ENCODE data around the gene KDF1.

KDF1 gene, protein sequence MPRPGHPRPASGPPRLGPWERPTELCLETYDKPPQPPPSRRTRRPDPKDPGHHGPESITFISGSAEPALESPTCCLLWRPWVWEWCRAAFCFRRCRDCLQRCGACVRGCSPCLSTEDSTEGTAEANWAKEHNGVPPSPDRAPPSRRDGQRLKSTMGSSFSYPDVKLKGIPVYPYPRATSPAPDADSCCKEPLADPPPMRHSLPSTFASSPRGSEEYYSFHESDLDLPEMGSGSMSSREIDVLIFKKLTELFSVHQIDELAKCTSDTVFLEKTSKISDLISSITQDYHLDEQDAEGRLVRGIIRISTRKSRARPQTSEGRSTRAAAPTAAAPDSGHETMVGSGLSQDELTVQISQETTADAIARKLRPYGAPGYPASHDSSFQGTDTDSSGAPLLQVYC

DNA sequence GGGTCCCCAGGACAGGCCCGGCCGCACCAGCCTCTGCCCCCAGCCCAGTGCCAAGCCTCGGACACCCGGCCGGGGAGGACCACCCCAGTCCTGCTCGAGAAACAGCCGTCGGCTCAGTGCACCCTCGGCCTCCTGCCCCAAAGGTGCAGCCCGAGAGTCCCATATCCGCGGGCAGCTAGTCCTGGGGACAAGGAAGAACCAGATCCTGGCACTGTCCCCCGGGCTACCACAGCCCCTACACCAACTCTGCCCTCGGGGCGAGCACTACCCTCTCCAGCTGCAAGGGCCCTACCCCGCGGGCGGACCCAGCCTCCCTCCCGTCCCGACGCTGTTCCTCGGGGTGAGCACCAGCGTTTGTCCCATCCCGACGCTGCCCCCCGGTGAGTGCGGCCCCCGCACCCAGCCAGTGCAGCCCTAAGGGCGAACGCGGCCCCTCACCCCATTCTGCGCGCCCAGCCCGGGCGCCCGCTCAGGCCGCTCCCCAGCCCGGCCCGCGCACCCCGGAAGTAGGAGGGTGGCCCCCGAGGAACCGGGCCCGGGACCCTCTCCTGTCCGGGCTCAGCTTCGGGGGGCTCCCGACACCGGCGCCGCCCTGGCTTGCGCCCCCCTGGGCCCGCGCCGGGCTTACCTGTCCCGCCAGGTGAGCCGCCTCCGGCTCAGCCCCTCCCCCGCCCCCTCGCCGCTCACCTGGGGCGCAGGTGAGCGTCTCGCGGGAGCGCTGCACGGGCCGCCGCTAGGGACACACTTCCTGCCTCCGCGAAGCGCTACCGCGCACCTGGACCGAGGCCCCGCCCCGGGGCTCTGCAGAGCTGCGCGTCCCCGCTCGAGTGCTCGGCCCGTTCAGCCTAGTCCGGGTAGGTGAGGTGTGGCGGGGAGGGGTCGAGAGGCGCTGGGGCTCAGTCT lies at the start of gene KDF1:
TSS of gene KDF1 (minus strand) at position 747 of the 903 bp plus-strand sequence. CDS start 8,088 bp downstream, outside the sequence.
- DNase-seq: no peak

DNA sequence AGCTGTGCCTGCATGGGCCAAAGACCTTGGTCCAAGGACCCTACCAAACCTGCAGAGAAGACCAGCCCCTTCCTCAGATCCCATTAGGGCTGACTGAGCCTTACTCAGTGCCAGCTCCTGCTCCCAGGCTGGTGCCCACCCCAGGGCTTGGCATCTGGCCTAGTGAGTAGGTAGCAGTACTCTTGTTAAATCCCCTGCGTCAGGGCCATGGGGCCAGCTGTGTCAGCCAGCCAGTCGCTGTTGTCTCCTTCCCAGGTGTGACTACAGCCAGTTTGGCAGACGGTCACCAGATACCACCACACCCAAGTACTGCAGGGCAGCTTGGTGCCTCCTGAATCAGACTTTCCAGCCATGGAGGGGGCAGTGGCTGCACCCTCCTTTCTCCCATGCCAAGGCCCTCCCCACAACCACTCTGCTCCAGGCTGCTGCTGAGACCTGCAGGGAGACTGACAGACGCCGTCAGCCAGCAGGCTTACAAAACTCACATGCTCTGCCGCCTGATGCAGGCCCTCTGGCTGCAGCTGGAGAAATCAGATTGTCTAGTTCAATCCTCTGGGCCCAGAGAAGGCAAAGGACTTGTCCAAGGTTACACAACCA lies 49.4 kb upstream of the KDF1 start:
- DNase-seq: no peak

DNA sequence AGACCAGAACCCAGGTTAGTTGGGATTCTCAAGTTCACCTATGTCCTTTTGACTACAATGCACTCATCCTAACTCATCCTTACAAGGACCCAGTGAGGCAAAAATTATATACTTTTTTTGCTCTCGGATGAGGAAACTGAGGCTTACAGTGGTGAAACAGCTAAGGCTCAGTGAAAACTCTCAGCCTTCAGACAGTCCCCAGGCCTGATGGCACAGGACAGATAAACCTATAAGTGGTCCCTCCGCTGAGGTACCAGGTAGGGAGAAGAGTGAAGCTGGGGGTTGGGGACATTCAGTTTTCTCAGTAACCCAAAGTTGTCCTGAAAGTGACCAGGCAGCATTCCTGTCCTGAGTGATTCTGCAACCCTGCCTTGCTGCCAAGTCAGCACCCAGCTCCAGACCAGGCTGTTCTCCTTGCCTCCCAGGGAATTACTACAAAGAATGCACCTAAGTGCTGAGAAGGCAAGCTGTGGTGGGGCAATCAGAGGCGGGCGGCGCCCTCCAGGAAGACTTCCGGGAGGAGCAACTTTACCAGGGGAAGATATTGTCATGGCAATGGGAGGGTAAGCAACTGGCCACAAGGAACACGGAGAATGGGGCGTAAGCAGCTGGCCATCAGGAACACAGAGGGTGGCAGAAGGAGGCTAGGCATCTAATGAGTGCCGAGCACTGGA lies 47.8 kb upstream of the KDF1 start:
- DNase-seq: no peak

DNA sequence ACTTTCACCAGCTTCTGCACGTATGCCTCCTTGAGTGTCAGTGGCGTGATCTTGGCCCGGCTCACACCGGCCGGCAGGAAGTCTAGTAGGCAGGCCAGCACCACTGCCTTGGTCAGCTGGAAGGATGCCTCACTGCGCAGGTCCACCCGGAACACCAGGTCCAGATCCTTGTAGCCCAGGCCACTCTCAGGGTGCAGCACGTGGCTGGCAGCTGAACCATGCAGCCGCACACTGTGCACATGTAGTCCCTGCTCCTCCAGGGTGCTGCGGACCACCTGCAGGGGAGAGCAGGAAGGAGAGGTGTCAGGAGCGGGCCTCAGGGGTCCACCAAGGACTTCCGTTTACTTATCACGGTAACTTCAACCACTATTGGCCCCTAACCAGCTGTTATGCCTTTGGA lies 46.4 kb upstream of the KDF1 start:
- DNase-seq: no peak

DNA sequence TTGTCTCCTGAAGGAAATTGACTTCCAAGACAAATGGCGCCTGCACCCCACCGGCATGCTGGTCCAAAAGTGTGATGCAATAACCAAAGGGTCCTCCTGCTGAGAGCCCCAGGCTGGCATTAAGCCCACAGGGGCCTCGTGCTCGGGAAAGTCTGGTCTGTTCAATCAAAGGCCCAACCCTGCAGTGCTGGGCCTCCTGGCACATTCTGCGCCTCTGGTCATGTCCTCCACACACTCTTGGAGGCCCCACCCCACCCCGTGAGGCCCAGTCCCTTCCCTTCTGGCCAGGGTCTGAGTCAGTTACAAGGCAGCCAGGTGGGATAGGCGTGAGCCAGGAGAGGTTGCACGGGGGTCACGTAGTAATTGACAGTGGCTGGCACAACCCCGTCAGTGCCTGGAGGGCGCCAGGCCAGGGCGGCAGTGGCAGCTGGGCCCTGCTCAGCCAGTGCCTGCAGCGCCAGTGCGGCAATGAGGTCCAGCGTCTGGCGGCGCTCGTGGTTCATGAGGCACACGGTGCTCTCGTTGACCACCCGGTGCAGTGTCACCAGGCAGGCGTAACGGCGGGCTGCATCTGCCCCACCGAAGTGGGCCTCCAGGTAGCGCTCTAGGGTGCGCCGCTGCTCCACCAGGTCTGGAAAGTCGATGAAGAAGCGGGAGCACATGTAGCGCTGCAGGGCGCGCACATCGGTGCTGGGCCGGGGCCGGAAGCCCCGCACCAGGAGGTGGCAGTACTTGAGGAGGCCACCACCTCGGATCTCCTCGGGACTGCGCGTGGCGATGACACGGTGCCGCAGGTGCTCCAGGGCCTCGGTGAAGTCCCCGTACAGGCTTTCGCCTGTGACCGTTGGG lies 45.6 kb upstream of the KDF1 start:
- no peak for DNase-seq

DNA sequence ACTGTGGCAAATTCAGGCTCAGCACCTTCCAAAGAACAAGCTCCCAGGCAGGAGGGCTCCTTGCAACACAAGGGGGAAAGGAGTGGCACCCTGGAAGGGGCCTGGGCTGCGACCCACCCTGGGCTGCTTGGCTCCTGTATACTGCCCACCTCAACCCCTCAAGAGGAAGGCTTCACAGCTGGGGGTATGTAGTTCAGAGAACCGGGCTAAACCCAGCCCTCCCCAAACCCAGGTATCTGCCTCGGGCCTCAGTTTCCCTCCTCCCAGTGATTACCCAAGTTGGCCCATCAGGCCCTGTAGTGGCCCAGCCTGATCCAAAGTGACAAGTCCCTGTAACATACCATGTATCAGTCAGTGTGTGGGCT lies 44.9 kb upstream of the KDF1 start:
- DNase-seq: no peak

DNA sequence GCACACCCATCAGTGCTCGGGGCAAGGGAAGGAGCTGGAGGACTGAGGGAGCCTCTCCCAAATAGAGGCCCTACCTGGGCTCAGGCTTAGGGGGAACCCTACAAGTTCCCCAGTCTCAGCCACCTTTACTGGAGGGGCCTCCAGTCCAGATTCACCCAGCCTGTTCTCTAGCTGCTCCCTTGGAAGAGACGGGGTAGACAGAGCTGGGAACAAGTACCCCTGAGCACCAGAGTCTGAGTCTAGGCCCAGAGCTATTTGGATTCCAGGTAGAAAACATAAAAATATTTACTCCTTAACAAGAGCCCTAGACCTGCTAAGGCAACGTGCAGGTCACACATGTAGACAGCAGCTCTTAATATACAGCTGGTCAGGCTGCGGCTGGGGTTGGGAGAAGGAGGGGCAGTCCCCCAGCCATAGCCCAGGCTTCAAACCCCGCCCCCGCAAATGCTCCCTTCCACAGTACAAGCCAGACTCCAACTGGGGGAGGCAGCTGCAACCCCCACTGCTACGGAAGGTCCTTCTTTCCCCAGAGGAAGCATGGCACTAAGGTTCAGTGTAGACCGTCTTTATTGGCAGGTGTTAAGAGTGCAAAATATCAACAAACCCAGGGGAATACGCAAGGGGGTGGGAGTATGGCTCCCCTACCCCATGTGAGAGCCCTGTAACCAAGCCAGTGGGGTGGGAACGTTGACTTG lies 44.4 kb upstream of the KDF1 start:
- no peak for DNase-seq

DNA sequence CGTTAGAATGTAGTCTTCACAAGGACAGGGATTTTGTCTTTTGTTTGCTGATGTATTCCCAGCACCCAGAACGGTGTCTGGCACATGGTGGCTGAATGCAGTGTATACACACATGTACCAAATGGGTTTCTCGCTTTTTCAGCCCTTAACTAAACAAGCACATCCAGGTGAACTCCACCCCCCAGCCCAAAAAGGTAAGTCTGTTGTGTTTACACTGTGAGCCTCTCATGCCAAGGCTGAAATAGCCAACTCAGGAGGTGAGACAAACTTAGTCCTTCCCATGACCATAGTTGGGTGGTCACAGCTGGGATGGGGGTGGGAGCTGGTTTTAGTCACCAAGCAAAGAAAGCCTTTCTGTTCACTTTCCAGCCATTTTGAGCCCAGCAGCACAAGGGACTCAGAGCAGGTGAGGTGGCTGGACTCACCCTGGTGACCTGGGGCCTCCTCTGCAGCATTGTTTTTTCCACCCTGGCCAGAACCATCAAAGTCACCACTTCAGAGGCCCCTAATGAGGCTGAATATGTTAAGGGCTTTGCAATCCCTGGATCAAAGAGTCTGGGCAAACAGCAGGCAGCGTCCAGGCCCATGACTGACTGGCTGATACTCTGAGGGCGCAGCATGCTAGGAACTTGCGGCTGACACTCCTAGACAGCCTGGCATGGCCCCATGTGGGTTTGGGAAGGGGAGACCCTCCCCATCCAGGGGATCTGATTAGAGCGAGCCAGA lies 43.6 kb upstream of the KDF1 start:
- no peak for DNase-seq

DNA sequence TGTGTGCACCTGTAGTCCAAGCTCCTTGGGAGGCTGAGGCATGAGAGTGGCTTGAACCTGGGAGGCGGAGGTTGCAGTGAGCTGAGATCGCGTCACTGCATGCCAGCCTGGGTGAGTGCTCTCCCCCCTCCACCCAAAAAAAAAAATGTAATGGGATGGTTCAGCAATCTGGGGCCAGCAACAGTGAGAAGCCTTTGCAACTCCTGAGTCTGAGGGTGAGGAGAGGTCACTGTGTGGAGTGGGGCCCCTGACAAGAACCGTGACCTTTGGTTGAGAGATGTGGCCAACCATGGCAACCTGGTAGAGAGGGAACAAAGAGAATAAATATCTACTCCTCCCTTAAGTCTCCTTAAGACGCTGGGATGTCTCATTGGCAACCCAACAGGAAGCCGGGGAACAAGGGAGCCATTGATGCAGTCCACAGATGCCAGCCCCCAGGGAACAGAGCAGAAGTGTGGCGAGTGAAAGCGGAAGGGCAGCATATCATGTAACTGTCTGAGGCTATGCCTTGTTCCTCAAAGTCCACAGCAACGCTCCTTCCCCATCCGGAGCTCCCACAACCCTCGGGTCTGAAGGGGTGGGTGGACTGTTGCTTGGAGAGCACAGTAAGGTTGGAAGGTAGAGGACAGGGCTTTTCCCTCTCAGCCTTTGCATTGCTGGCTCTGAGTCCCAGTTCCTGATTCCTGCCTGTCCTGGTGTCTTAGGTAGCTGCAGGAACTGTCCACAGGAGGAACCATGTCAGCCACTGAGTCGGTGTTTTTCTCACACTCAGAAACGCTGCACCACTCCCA lies 41.5 kb upstream of the KDF1 start:
- DNase-seq: peak; percentile 47 to 50

DNA sequence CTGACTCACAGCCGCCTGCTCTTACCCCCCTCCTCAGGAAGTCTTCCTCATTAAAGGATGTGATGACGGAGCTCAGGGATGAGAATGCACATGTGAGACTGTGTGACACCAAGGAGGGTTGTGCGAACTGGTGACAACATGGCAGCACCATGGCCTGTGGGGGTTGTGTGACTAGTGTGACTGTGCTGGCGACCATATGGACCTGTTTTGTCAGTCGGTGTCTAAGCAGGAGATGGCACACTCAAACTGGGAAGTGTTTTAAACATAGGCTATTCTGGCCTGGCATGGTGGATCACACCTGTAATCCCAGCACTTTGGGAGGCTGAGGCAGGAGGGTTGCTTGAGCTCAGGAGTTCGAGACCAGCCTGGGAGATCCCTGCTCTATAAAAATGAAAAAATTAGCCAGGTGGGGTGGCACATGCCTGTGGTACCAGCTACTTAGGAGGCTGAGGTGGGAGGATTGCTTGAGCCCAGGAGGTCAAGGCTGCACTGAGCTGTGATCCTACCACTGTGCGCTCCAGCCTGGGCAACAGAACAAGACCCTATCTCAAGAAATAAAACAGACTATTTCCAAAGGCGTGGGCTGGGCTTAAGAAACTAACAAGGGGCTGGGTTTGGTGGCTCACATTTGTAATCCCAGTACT lies 40.7 kb upstream of the KDF1 start:
- no peak for DNase-seq

DNA sequence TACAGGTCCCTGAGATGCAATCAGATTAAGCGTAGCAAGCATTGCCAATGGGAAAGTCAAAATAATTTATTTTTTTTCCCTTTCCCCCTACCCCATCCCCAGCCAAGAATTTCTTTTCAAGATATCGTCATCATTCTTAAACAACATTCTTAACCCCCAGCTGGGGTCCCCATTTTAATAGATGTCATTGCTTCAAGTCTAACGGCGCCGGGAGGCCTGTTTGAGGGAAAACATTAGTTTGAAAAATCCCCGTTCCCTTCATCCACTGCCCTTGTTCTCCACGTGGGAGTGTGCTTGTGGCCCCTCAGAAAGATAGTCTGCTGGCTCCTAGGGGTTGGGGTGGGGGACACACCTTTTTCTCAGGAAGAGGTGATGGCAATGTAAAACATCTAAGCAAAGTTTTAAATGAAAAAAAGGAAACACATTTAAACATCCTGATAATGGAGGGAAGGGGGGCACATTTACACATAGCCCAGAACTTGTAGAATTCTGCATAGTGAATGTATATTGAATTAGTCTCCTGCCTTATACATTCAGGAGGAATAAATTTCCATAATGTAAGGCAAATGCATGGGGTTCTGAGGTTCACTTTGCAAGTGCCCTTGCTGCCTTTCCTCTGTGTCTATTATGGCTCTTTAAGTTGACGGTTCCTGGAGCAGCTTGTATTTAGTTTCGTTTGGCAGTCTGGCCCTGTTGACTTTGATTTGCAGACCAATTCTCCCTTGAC lies 40.0 kb upstream of the KDF1 start:
- no peak for DNase-seq

DNA sequence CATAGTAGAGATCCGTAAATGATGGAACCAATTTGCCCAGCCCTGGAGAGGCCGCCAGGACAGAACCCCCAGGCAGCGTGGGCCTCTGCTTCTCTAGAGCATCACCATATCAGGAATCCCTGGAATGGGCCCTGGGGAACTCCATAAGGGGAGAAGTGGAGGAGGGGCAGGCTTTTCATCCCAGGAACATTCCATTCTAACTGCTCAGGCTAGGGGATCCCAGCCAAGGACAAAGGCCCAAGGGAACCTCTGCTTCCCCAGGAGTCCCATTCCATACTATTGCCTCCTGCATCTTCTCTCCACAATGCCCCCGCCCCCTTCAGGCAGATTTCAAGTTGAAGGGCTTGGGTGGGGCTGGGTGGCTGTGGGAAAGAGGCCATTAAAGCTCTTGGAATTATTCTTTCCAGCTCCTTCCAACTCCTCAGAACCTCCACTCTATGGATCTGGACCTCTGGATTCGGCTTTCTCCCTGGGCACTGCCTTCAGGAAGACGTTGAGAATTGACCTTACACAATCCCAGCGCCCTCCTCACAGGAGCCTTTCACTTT lies 39.2 kb upstream of the KDF1 start:
- DNase-seq: no peak

DNA sequence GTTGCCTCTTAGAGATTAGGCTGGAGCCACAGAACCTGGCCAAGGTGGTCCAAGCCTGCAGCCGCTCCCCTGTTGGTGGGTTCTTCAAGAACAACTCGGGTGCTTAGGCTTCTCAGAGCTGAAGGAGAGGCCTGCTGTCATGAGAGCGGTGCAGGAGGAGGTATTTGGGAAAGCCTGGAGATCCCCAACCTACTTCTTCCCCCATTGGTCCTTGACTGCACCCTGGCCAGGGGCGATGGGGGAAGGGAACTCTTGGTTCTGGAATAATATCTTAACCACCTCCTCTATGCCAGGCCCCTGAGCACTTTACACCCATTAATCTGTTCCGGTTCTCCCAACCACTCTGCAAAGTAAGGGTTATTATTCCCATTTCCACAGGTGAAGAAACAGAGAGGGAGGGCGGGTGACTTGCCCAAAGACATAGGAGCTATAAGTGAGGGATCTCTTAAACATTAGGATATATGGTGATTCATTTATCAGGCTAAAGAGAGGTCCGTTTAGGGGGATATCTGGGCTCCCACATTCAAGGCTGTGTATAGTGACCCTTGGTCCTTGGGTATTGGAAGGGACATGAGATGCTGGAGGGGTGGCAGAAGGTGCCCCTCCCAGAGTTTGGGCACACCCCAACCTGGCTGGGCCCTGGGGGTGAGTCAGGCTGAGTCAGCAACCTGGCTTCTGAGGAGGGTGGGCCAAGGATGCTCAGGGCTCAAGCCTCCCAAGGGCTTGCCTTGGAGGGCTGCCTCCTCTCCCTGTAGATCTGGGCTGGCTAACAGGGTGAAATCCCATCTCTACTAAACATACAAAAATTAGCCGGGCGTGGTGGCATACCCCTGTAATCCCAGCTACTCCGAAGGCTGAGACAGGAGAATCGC lies 38.4 kb upstream of the KDF1 start:
- no peak for DNase-seq

DNA sequence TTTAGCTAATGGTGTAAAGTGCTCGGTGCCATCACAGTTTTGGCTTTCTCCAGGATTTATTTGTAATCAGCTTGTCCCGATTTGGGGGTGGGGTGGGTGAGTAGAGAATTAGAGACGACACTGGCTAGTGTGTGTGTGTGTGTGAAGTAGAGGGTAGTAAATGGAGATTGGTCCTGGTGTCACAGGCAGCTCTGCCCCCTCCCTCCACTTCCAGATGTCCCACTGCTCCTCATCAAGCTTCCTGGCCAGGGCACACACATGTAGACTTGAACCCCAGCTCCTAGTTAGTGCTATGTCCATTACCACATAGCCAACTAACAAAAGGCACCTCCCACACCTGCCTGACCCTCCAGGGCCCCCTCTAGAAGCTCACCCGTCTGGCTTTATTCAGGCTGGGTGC lies 36.4 kb upstream of the KDF1 start:
- no peak for DNase-seq

DNA sequence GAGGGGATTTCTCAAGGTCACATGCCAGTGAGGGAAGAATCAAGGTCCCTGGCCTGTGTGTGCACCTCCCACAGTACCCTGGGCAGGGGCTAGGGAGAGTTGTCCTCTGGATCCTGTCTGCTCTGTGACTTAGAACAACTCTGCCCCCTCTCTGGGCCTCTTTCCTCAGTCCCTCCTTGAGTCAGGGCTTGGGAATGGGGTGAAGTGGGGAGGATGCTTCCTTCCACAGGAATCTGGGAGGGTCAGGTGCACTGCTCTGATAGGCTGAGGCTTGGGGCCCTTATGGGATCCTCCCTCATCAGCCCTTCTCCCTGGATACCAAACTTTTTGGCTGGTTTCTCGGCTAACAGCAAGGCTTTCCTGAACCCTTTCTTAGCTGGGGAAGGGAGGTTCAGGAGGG lies 35.8 kb upstream of the KDF1 start:
- DNase-seq: no peak

DNA sequence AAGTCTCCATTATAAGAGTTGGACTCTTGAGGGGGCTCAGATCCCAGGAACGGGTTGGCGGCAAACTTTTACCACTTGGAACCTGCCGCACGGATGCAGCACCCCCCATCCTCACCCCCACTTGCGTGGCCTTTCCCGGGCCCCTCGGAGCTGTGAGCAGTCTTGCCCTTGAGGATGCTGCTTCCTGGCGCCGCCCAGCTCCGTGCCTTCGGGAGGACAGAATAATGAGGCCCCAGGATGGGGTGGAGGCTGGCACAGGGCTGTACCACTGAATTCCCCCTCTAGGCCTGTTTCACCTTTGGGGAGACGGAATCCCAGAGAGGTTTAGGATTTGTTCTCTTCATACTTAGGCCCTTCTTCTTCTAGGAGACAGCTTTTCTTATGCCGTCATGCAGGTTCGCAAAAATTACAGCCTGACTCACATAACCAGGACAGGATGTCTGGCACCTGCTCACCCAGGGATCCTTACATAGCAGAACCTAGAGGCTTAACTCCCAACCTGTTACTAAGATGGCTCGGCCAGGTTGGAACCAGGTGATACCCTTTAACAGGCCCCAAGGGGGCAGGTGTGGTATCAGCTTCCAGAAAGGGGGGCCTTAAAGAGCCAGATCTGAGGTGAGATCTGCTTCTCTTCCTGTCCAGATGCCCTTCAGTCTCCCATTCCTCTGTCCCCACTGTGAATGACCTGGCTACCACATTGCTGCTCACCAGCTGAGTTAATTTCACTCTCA lies 34.7 kb upstream of the KDF1 start:
- no peak for DNase-seq

Measured in hippocampal formation (tissue), 2 donors.